CD4-positive, alpha-beta T cell (primary cell): ENCODE data around the gene R3HDM4. TPM values are rescaled to one million over a fixed set of nuclear protein-coding genes. Genes with fewer than 3 reads are reported as not detected.

Experiments
- ATAC-seq: fragments of 200-7000 bp; cut with Tn5 transposase; one replicate; pipeline ENCODE4 v1.10.0; 2022; ENCODE audit warnings: mild to moderate bottlenecking; ENCODE audit not compliant: poor library complexity
- CTCF ChIA-PET: fragments of 350-600 bp; sonication (Branson Sonifier 250); formaldehyde crosslinking; loops from one replicate; lab custom pipeline; 2021; ENCODE audit warnings: antibody characterized with exemption, inconsistent platforms; lab: Charles Lee
- POLR2A ChIA-PET: fragments of 350-600 bp; sonication (Branson Sonifier 250); formaldehyde crosslinking; loops from one replicate; lab custom pipeline; 2021; ENCODE audit warnings: antibody characterized with exemption, inconsistent platforms; lab: Charles Lee
- DNase-seq, 14 experiments: peaks; one replicate each; pipeline ENCODE4 v3.0.0-alpha.2; 2013 to 2020; ENCODE audit warnings: mixed read lengths in 2 of 14
- H3K27ac ChIP-seq, 2 donors: one replicate each; pipeline versions ENCODE4 v1.5.1 to v1.7.0; 2013; ENCODE audit warnings: low read length in 2 of 2, low read depth in 1 of 2, mild to moderate bottlenecking in 1 of 2
- H3K27me3 ChIP-seq, 2 experiments: 1 replicate in 1 of 2; 2 replicates in 1 of 2; pipeline versions ENCODE4 v1.6.1 to v1.7.0; 2013; ENCODE audit warnings: low read length in 2 of 2, control low read depth in 1 of 2, mild to moderate bottlenecking in 1 of 2, moderate library complexity in 1 of 2; ENCODE audit not compliant: insufficient read depth in 2 of 2, control insufficient read depth in 1 of 2
- H3K36me3 ChIP-seq: one replicate; pipeline ENCODE4 v1.6.1; 2013; ENCODE audit warnings: low read length, control low read depth; ENCODE audit not compliant: insufficient read depth
- H3K4me1 ChIP-seq: one replicate; pipeline ENCODE4 v1.6.1; 2013; ENCODE audit warnings: low read length, control low read depth; ENCODE audit not compliant: insufficient read depth
- H3K4me3 ChIP-seq: one replicate; pipeline ENCODE4 v1.5.1; 2013; ENCODE audit warnings: mild to moderate bottlenecking, low read length, moderate library complexity
- H3K9me3 ChIP-seq, 2 experiments: 1 replicate in 1 of 2; 2 replicates in 1 of 2; pipeline versions ENCODE4 v1.6.1 to v1.7.0; 2013; ENCODE audit warnings: low read length in 2 of 2, mild to moderate bottlenecking in 2 of 2, control low read depth in 1 of 2, moderate library complexity in 1 of 2; ENCODE audit not compliant: control insufficient read depth in 1 of 2, insufficient read depth in 1 of 2
- H3K27ac Mint-ChIP-seq: one replicate; pipeline ENCODE4 v1.8.0; 2020; ENCODE audit warnings: mixed read lengths
- H3K27me3 Mint-ChIP-seq: one replicate; pipeline ENCODE4 v1.8.0; 2021; ENCODE audit warnings: mixed read lengths
- H3K36me3 Mint-ChIP-seq: one replicate; pipeline ENCODE4 v1.8.0; 2021; ENCODE audit warnings: low read depth, mixed read lengths
- H3K4me1 Mint-ChIP-seq: one replicate; pipeline ENCODE4 v1.8.0; 2021; ENCODE audit warnings: low read depth, mixed read lengths
- H3K4me3 Mint-ChIP-seq: one replicate; pipeline ENCODE4 v1.8.0; 2020; ENCODE audit warnings: mild to moderate bottlenecking, mixed read lengths
- H3K9me3 Mint-ChIP-seq: one replicate; pipeline ENCODE4 v1.8.0; 2020; ENCODE audit warnings: mixed read lengths
- intact Hi-C, 2 experiments: fragments of 100-400 bp; cut with DNase I in 1 of 2; cut with micrococcal nuclease in 1 of 2; formaldehyde crosslinking; loops; one replicate each; pipeline versions ENCODE4 v1.15.1 to v1.9.0; 2023 to 2025; cut with DNase I, micrococcal nuclease
- total RNA-seq, 174 experiments: library from RNA in 2 of 174; stranded (reverse) in 2 of 174; gene quantifications; one replicate each; pipeline ENCODE4 v1.2.3 and lab custom pipeline; 2021 to 2026
- TF ChIP-seq, protein P1 (sequence below): fragments of 200-600 bp; IDR thresholded peaks from one replicate; pipeline ENCODE4 v1.8.0; 2022; ENCODE audit warnings: antibody characterized with exemption, mild to moderate bottlenecking

Gene R3HDM4
- total RNA-seq, 2 experiments from 2014 or later: 309 to 313 TPM

DNA sequence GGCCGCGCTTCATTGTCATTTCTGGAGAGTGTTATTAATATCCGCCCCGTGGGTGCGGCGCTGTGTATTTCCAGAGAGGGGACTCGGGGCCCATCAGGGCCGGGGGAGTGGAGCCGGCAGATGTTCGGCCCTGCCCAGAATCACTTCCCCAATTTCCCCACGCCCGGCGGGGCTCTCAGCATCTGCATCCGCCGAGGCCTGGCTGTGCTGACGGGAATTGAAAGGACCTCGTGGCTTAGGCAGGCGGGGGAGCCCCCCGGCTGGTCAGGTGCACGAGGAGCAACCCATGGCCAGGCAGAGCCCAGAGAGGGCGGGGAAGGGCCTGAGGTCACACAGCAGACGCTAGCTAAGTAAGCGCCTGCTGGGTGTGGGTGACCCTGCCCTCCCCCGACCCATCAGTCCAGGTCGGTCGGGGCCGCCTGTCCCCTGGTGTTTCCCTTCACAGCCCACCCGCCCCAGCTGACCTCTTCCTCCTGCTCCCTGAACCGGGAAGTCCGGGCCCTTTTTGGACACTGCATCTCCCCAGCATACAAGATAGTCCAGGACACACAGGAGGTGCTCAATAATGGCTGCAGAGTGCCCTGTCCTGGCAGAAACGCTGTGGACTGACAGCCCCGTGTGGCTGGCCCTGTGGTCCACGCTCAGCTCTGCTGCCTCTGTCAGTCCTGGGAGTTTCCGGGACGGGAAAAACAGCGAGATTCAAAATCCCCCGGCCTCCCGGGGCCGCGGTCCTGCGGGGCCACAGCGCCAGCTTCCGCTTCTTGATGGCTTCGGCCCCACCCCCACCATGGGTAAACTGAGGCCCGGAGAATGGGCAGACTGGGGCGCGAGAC, 34.9 kb upstream of the R3HDM4 start:
- Mint-ChIP-seq H3K4me3 (no peak overlapping the region), H3K27me3 (no peaks in the 10 kb centered on the region), H3K9me3 (no peaks in the 10 kb centered on the region), H3K27ac (no peak overlapping the region), H3K36me3 (no peaks in the 10 kb centered on the region), H3K4me1 (no peaks in the 10 kb centered on the region)
- TF ChIP-seq, protein P1, sequence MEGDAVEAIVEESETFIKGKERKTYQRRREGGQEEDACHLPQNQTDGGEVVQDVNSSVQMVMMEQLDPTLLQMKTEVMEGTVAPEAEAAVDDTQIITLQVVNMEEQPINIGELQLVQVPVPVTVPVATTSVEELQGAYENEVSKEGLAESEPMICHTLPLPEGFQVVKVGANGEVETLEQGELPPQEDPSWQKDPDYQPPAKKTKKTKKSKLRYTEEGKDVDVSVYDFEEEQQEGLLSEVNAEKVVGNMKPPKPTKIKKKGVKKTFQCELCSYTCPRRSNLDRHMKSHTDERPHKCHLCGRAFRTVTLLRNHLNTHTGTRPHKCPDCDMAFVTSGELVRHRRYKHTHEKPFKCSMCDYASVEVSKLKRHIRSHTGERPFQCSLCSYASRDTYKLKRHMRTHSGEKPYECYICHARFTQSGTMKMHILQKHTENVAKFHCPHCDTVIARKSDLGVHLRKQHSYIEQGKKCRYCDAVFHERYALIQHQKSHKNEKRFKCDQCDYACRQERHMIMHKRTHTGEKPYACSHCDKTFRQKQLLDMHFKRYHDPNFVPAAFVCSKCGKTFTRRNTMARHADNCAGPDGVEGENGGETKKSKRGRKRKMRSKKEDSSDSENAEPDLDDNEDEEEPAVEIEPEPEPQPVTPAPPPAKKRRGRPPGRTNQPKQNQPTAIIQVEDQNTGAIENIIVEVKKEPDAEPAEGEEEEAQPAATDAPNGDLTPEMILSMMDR: no peak
- no peak overlapping the region for H3K27ac ChIP-seq
- no peaks in the 10 kb centered on the region for H3K36me3 ChIP-seq
- no peak overlapping the region for H3K4me3 ChIP-seq
- H3K9me3 ChIP-seq: peaks cover 0 to 5% of the 10 kb centered on the region in 2 experiments
- no peaks in the 10 kb centered on the region for H3K27me3 ChIP-seq
- intact Hi-C loops: no loop called here
- ChIA-PET POLR2A (no interaction called here), CTCF (no interaction called here)
- peaks cover 9% of the 10 kb centered on the region for H3K4me1 ChIP-seq
- ATAC-seq: no peak
- peak in 3 of 14 experiments; percentile 41 to 77 (median 69) for DNase-seq

DNA sequence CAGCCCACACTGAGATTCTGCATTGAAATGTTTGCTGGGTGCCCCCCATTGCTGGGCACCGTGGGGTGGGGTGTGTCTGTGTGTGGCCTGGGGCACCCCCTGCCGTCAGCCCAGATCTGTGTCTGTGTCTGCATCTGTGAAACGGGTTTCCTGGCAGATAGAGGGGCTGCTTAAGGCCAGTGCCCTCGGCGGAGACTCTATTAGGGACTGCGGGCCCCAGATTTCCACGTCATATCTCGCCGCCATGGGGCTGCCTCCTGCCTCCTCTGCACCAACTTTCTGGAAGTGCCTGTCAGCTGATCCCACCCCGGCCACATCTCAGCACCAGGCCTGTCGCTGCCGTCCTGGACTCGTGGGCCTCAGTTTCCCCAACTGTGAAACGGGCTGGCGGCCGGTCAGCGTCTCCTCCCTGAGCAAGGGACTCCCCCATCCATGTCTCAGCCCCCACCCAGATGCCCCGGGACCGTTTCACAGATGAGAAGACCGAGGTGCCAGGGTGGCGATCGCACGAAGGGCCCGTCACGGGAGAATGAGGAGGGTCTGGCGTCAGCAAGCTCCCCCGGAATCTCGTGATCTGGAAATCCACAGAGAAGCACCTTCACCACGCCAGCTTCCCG, 34.2 kb upstream of the R3HDM4 start:
- no peaks in the 10 kb centered on the region for H3K4me1 Mint-ChIP-seq
- ChIA-PET POLR2A (no interaction called here), CTCF (no interaction called here)
- ATAC-seq (no peak), DNase-seq (no peak)
- H3K36me3 ChIP-seq: no peaks in the 10 kb centered on the region
- H3K9me3 ChIP-seq: peaks cover 0 to 5% of the 10 kb centered on the region in 2 experiments
- no peak overlapping the region for H3K27ac Mint-ChIP-seq
- no peaks in the 10 kb centered on the region for H3K9me3 Mint-ChIP-seq
- TF ChIP-seq, protein P1: no peak
- H3K4me3 ChIP-seq: no peak overlapping the region
- H3K4me1 ChIP-seq: peaks cover 2% of the 10 kb centered on the region
- no peaks in the 10 kb centered on the region for H3K27me3 ChIP-seq
- no peaks in the 10 kb centered on the region for H3K36me3 Mint-ChIP-seq
- no peak overlapping the region for H3K4me3 Mint-ChIP-seq
- H3K27ac ChIP-seq: no peak overlapping the region
- H3K27me3 Mint-ChIP-seq: no peaks in the 10 kb centered on the region
- intact Hi-C loops: no loop called here

DNA sequence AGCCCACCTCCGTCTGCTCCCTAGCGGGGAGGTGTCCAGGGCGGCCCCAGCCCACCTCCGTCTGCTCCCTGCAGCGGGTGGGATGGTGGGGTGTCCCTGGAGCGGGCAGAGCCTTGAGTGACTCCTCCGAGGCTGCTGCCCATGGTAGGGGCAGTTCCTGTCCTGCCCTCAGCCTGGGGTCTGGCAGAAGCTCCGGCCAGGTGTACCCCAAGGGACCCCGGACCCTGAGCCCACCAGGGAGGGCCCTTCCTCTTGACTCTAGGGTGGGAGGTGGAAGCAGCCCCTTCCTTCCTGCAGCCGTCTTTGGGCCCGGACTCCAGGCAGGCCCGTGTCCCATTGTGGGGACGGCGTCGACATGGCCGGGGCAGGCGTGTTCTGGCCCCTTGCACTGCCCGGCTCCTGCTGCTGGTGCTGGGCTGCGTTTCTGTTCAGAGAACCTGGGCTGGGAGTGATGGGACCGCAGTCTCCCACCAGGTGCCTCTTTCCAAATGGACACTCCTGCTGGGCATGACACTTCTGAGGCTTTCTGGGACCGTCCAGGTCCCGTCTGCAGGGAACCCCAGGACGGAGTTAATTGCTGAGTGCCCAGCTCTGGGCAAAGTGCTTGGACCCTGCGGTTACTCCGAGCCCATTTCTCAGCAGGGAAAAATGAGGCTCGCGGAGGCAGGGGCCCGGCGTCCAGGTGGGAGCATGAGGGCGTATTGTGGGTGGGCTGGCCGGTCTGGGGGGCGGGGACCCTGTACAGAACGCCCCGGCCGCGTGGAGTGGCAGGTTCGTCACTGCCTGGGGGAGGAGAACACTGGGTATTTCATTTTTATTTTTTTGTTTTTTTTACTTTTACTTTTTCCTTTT, 32.6 kb upstream of the R3HDM4 start:
- Histone ChIP-seq H3K27ac (no peak overlapping the region), H3K36me3 (no peaks in the 10 kb centered on the region), H3K27me3 (no peaks in the 10 kb centered on the region), H3K9me3 (peaks cover 0 to 5% of the 10 kb centered on the region in 2 experiments), H3K4me3 (no peak overlapping the region), H3K4me1 (peaks cover 13% of the 10 kb centered on the region)
- POLR2A ChIA-PET: no interaction called here
- ATAC-seq (no peak), DNase-seq (no peak)
- CTCF ChIA-PET: no interaction called here
- TF ChIP-seq, protein P1: no peak
- Mint-ChIP-seq H3K4me3 (no peak overlapping the region), H3K4me1 (peaks cover 6% of the 10 kb centered on the region), H3K27ac (no peak overlapping the region), H3K36me3 (no peaks in the 10 kb centered on the region), H3K27me3 (no peaks in the 10 kb centered on the region), H3K9me3 (no peaks in the 10 kb centered on the region)
- intact Hi-C loops: no loop called here
